ENCODE measurements around the gene DCAF5.
A peak's percentile ranks its signal among the peaks of the same experiment; 100 is the strongest.

The DCAF5 gene

DNA sequence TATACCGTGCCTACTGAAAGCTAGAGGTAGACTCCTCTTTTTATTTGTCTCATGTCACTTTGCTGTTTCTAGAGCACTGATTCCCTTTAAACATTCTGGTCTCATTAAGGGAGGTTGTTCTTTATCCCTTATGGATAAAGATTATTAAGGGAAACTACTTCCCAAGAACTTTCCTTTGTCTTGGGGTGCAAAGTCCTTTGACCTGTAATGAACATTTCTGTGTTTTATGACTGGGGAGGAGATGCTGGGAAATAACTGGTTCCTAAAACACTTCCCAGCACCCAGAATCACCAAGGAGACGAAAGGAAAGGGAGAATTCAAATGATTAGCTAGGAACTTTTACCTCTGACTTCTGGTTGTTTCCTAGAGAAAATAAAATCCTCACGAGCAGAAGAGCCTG lies 110.6 kb downstream of the DCAF5 start:
- no peak overlapping the region for H3K27ac ChIP-seq
- in situ Hi-C loops (cut with HindIII; ENCODE audit: low pct_ligation_motif_present, low sequenced_read_pairs): no loop called here

DNA sequence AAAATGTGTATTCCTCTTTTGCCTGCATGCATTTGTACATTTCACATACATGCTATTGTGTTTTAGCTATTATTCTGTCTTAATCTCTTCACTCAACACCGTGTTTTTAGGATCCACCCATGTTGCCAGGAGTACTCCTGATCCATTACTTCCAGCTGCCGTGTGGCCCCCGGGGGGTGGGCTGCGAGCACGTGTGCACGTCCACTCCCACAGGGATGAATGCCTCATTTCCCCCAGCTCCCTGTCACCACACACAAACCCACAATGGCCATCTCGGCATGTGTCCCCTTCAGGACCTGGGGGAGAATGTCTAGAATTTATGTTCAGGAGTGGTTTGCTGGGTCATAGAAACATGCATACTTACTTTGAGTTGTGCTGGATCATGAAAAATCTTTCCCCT lies 111.1 kb downstream of the DCAF5 start:
- Histone ChIP-seq H3K4me3 (ENCODE audit: low read depth, low read length) (no peak overlapping the region), H3K27me3 (replicated peaks) (no peaks in the 10 kb centered on the region), H3K27ac (no peak overlapping the region), H3K36me3 (replicated peaks) (no peaks in the 10 kb centered on the region)
- in situ Hi-C loops (cut with HindIII; ENCODE audit: low pct_ligation_motif_present, low sequenced_read_pairs): no loop called here
- TF ChIP-seq, protein P1, sequence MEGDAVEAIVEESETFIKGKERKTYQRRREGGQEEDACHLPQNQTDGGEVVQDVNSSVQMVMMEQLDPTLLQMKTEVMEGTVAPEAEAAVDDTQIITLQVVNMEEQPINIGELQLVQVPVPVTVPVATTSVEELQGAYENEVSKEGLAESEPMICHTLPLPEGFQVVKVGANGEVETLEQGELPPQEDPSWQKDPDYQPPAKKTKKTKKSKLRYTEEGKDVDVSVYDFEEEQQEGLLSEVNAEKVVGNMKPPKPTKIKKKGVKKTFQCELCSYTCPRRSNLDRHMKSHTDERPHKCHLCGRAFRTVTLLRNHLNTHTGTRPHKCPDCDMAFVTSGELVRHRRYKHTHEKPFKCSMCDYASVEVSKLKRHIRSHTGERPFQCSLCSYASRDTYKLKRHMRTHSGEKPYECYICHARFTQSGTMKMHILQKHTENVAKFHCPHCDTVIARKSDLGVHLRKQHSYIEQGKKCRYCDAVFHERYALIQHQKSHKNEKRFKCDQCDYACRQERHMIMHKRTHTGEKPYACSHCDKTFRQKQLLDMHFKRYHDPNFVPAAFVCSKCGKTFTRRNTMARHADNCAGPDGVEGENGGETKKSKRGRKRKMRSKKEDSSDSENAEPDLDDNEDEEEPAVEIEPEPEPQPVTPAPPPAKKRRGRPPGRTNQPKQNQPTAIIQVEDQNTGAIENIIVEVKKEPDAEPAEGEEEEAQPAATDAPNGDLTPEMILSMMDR (IDR thresholded peaks at IDR 0.05; ENCODE audit: low read depth, low read length, missing control alignments): no peak
- DNase-seq: no peak

More for the DNA sequence above, 110.6 kb downstream of the DCAF5 start:
- TF ChIP-seq, protein P1 (IDR thresholded peaks at IDR 0.05; ENCODE audit: low read depth, low read length, missing control alignments): no peak
- no peaks in the 10 kb centered on the region for H3K27me3 ChIP-seq (replicated peaks)
- H3K4me3 ChIP-seq (ENCODE audit: low read depth, low read length): no peak overlapping the region
- H3K36me3 ChIP-seq (replicated peaks): no peaks in the 10 kb centered on the region
- DNase-seq: no peak

DNA sequence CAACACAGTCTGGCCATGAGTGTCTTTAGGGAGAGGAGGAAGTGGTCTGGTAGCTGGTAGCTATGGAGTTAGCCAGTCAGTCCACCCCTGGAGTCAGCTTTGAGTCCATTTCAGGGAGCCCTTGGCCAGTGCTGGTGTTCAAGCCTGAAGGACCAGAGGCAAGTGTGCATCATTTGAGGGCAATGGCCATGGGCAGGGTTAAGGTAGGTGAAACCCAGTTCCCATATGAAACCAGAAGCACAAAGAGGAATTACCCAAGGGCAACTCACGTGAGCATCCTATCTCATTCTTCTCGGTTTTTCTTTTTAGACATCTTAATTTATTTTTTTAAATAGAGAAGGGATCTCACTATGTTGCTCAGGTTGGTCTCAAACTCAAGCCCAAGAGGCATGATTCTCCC lies 112.6 kb downstream of the DCAF5 start:
- TF ChIP-seq, protein P1 (IDR thresholded peaks at IDR 0.05; ENCODE audit: low read depth, low read length, missing control alignments): no peak
- Histone ChIP-seq H3K36me3 (replicated peaks) (no peaks in the 10 kb centered on the region), H3K4me3 (ENCODE audit: low read depth, low read length) (no peak overlapping the region), H3K27ac (no peak overlapping the region), H3K27me3 (replicated peaks) (no peaks in the 10 kb centered on the region)
- DNase-seq: no peak
- in situ Hi-C loops (cut with HindIII; ENCODE audit: low pct_ligation_motif_present, low sequenced_read_pairs): no loop called here

DNA sequence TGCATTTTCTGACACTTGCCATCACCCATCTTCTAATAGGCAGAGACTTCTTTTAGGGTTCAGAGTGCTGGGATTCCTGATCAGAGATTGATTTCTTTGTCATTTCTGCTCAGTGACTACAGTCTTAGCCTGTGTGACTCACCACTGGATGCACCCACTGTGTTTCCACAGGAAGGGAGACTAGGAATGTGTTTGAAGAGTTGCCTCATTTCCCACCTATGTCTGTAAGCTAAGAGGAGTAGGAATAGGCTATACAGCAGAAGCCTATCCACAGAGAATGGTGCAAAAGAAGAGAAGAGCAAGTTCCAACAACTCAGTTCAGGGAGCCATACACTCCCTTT lies 113.7 kb downstream of the DCAF5 start:
- in situ Hi-C loops (cut with HindIII; ENCODE audit: low pct_ligation_motif_present, low sequenced_read_pairs): no loop called here
- peak; percentile 66 for DNase-seq
- peak overlapping the region; percentile 92 for H3K27ac ChIP-seq
- no peaks in the 10 kb centered on the region for H3K36me3 ChIP-seq (replicated peaks)
- no peaks in the 10 kb centered on the region for H3K27me3 ChIP-seq (replicated peaks)
- no peak overlapping the region for H3K4me3 ChIP-seq (ENCODE audit: low read depth, low read length)
- TF ChIP-seq, protein P1 (IDR thresholded peaks at IDR 0.05; ENCODE audit: low read depth, low read length, missing control alignments): no peak

DNA sequence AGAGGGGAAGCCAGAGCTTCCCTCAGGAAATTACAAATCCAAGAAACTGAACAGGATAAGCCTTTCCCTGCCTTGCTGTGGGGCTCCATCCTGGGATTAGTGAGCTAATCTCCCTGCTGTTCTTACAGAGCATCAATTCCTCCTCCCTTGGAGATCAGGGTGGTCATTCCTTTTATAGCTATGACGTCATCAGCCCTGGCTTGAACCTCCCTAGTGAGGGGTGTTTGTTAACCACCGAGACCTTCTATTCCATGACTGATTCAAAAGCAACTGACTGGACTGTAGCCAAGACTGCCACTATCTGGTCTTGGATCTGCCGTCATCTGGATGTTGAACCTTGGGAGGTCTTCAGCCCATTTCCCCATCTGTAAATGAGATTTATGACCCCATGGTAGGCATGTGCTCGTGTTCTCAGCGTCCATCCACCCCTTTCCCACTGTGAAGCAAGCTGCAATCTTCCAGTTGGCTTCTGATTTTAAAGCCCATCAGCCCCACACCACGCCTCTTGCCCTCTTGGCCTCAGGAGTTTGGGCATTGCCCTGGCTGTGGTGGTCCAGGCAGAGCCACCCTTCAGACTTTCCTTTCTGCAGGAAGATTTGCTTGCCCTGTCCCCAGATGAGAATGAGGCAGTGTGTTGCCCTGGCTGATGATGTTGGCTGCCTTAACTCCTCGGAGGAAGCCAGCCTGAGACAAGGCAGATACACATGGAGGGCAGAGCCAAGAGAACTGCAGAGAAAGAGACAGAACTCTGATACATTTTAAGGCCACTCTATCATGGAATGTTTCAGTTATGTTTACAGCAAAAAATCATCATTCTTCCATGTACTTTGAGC lies 114.2 kb downstream of the DCAF5 start:
- H3K4me3 ChIP-seq (ENCODE audit: low read depth, low read length): no peak overlapping the region
- no peaks in the 10 kb centered on the region for H3K27me3 ChIP-seq (replicated peaks)
- peak; percentile 95 for DNase-seq
- H3K27ac ChIP-seq: peak overlapping the region; percentile 92
- H3K36me3 ChIP-seq (replicated peaks): no peaks in the 10 kb centered on the region
- in situ Hi-C loops (cut with HindIII; ENCODE audit: low pct_ligation_motif_present, low sequenced_read_pairs): no loop called here
- TF ChIP-seq, protein P1 (IDR thresholded peaks at IDR 0.05; ENCODE audit: low read depth, low read length, missing control alignments): no peak

All from brain microvascular endothelial cell (primary cell).